Measurements from ENCODE around the gene SH3BP5.

DNA sequence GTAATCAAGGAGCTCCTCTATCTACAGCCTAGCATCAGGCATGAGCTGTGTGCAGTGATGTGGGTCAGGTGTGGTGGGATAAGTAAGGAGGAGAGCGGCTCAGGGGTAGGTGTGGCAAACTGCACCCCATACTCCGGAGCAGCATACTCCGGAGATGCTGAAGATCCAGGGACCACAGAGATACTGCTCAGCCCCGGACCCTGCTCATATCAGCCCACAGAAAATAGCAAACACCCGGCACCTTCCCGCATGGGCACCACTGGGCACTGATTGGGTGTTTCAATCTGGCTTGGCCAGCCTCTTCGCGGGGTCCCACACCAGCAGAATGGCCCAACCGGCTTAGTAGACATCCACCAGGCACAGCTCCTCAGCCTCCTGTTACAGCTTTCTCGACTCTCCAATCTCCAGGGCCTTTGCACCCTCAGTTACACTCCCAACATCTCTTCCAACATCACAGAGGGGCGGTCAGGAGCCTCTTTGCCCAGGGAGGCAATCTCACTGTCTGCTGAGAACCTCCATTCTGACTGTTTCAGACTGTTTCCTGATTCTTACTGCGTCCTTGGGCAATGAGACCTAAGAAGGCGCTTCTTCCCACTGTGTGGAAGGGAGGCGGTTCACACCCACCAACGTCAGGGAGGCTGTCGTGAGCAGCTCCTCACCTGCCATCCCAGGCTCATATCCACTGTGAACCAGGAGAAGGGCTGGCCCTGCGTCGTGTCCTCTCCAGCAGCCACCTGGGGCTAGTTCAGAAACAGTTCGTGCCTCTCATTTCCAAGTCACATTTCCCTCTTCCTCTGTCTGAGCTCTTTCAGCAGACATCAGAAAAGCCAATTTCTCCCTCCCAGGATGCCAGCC lies 66.5 kb downstream of the SH3BP5 start:
- no peak for TF ChIP-seq EZH2 (IDR thresholded peaks at IDR 0.05; ENCODE audit: insufficient read depth, poor library complexity, severe bottlenecking)
- TF ChIP-seq EZH2phosphoT487 (IDR thresholded peaks at IDR 0.05; ENCODE audit: insufficient read depth, low read depth) = no peak
